HG03097 (cell line): ENCODE data around the gene PTPRCAP.
"Not testable (repeated sequence)": the region's sequence is repeated elsewhere in the genome, so short reads cannot be mapped to it uniquely, and the experiment has no call there.

Source experiments
- ATAC-seq: cut with Tn5 transposase; IDR thresholded peaks from one replicate; pipeline ENCODE4 v1.9.1; 2021; ENCODE audit not compliant: unreplicated experiment, low FRiP score

Gene PTPRCAP, protein sequence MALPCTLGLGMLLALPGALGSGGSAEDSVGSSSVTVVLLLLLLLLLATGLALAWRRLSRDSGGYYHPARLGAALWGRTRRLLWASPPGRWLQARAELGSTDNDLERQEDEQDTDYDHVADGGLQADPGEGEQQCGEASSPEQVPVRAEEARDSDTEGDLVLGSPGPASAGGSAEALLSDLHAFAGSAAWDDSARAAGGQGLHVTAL

DNA sequence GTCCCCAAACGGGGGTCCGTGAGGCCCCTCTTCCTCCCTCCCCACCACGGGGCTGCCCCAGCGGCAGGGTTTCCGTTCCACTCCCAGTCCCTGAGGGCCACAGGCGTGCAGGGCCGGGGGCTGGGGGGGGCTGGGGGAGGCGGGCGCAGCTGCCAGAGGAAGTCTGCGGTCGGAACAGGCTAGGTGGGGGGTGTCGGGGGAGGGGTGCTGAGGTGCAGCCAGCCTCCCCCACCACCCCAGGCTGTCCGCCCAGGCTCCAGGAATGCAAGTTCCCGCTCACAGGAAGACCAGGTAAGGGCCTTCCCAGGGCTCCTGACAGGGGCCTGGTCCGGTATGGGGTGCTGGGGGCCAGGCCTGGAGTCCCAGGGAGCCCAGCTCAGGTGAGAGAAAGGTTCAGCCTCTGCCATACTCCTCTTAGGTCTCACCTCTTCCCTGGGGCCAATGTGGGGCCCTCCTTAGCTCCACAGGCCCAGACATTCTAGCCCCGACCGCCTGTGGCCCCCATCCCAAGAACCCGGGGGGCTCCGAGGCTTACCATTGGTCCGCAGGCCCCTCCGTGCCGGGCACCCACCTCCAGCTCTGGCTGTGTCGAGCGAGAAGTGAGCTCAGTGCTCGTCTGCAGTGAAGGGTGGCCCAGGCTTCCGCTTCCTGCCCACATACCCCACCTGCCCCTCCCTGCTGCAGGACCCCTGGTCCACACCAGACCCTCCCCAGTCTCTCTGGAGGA, at the start of gene PTPRCAP:
TSS of gene PTPRCAP (minus strand) at position 601 of the 727 bp plus-strand sequence. CDS start at position 538, 63 bp downstream.
- ATAC-seq, result no peak

DNA sequence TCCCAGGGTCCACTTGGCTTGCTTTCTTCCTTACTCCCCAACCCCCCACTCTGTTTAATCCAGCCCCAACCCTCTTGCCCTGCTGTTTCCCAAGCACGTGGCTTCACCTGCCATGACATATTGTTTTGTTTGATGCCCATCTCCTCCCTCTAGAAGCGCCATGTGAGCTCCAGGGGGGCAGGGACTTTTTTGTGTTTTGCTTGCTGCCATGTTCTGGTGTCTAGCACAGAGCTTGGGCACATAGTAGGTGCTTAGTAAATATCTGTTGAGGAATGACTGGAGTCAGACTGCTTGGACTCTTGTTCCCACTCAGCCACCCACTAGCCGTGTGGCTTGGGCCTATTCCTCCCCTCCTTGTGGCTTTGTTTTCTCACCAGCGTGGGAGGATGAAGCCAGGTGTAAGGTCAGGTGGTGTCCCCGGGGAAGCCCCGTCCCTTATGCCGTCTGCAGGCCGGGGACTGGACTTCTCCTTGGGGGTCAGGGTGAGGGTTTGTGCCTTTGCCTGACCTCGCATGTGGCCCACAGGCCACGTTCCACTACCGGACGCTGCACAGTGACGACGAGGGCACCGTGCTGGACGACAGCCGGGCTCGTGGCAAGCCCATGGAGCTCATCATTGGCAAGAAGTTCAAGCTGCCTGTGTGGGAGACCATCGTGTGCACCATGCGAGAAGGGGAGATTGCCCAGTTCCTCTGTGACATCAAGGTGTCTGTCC, 49.2 kb upstream of the PTPRCAP start:
- no peak for ATAC-seq

DNA sequence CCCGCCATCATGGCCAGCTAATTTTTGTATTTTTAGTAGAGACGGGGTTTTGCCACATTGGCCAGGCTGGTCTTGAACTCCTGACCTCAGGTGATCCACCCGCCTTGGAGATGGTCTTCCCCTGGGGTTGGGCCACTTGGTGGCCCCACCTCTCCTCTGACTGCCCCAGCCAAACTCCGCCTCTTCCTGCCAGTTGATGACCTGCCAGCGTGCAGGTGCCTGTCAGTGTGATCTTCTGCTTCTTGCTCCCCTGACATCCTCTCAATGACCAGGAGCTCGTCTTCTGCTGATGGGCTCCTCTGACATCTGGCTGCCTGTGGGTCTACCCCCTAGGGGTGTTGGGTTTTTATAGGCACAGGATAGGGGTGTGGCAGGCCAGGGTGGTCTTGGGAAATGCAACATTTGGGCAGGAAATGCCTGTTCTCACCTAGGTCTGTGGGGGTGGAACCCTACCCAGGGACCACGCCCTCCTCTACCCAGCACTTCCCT, 48.4 kb upstream of the PTPRCAP start:
- not testable (repeated sequence) for ATAC-seq

DNA sequence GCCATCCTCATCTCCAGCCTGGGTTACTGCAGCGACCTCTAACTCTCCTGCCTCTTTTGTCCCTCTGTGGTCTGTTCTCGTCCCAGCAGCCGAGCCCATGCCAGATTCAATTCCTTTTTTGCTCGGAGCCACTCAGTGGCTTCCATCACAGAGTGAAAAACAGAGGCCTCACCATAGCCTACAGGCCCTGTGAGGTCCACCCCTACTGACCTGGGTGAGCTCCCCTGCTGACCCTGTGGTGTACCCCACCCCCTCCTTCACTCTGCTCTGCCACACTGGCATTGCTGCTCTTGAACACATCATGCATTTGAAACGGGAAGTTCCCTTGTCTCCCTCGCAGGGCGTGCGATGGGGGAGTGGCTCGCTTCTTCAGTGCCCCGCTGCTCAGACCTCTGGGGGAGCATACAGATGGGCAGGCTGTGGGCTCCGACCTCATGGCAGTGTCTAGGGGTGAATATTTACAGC, 47.4 kb upstream of the PTPRCAP start:
- no peak for ATAC-seq

DNA sequence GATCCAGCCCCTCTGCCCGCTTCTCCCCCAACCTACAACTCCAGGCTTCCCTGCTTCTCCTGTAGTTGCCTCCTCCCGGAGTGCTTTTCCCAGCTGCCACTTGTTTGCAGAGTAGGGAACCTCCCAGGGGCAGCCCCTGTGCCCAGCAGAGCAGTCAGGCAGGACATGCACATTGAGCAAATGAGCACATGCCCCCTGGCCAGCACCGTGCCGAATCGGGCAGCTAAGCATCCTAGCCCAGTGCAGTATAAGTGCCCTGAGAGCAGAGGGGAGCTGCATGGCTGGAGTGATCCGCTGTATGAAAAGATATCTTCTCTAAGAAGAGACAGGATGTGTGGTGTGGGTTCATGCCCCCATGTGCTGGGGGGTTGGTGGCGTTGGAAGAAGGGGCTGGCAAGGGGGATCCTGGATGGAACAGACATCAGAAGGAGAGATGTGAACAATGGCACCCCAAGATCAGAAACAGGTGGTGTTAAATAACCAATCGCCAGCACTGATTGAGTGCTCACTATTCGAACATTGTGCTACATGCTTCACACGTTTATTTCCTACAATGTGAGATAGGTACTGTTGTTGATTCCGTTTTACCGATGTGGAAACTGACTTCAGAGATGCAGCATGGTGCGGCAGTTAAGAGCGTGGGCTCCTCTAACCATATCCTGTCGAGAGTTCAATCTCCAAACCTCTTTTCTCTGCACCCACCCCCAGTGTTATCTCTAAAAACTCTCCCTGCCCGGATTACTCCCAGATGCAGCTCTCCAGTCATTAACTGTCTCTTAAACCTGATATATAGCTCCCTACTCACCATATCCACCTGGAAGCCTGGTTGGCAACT, 46.6 kb upstream of the PTPRCAP start:
- no peak for ATAC-seq

DNA sequence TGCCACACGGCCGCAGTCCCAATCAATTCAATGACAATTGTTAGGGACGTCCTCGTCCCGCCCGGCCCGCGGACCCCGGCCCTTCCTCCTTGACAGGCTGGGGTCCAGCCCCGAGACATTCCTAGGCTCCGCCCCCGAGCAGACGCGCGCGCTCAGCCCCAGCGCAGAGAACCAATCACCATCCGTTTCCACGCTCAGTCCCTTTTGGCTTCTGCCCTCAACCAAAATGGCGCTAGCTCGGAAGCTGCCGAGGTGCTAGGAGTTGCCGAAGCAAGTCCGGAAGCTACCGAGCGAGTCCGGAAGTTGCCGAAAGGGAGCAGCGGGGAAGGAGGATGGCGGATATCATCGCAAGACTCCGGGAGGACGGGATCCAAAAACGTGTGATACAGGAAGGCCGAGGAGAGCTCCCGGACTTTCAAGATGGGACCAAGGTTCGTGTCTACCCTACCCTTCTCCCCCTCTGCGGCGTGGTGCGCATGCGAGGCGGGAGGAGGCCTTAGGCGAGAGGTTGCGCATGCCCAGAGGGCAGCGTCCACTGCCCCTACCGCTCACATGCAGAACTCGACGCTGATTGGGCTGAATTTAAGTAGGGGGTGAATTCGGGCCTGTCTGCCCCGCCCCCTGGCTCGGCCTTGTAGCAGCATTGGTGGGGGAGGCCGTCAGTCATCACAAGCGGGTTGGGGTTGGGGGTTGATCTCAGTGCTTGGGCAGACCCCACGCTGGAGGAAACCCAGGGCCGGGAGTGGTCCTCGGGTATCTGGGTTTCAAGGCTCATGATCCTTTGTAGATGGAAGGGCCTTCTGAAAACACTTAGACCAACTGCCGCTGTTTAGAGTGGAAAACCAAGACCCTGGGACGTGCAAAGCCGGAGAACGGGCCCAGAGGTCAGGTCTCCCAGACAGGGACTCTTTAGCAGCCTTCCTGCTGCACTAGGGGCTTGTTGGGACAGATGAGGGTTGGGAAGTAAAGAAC, 45.6 kb upstream of the PTPRCAP start, which contains the start of gene AIP:
TSS of gene AIP (plus strand) at position 200 of the 972 bp plus-strand sequence. CDS start at position 333, 133 bp downstream.
- ATAC-seq, result peak; percentile 75

DNA sequence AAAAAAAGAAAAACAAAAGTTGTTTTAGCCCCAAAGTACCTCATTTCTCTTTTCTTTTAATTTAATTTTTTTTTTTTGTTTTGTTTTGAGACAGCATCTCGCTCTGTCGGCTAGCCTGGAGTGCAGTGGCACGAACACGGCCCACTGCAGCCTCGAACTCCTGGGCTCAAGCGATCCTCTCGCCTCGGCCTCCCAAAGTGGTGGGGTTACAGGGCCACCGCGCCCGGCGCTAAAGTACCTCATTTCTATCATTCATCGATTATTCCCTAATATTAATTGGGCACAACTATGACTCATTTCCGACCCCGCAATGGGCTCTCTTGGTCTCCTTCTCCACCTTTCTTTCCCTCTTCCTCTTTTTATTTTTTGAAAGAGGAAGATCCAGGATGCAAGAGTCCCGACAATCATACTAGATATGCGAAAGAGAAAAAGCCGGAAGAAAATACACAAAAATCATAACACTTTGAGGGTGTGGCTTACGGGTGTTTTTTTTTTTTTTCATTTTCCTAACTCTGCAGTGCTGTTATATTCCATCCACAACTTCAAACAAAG, 44.9 kb upstream of the PTPRCAP start:
- ATAC-seq, result no peak

DNA sequence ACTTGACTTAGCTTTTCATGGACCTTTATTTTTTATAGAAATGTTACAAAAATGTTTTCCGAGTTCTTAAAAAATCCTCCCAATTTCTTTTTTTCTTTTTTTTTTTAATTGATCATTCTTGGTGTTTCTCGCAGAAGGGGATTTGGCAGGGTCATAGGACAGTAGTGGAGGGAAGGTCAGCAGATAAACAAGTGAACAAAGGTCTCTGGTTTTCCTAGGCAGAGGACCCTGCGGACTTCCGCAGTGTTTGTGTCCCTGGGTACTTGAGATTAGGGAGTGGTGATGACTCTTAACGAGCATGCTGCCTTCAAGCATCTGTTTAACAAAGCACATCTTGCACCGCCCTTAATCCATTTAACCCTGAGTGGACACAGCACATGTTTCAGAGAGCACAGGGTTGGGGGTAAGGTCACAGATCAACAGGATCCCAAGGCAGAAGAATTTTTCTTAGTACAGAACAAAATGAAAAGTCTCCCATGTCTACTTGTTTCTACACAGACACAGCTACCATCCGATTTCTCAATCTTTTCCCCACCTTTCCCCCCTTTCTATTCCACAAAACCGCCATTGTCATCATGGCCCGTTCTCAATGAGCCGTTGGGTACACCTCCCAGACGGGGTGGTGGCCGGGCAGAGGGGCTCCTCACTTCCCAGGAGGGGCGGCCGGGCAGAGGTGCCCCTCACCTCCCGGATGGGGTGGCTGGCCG, 40.0 kb upstream of the PTPRCAP start:
- not testable (repeated sequence) for ATAC-seq

DNA sequence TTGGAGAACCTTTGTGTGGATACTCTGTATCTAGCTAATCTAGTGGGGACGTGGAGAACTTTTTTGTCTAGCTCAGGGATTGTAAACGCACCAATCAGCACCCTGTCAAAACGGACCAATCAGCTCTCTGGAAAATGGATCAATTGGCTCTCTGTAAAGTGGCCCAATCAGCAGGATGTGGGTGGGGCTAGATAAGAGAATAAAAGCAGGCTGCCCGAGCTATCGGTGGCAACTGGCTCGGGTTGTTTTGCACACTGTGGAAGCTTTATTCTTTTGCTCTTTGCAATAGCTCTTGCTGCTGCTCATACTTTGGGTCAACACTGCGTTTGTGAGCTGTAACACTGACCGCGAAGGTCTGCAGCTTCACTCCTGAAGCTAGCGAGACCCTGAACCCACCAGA, 39.2 kb upstream of the PTPRCAP start:
- ATAC-seq, result not testable (repeated sequence)

DNA sequence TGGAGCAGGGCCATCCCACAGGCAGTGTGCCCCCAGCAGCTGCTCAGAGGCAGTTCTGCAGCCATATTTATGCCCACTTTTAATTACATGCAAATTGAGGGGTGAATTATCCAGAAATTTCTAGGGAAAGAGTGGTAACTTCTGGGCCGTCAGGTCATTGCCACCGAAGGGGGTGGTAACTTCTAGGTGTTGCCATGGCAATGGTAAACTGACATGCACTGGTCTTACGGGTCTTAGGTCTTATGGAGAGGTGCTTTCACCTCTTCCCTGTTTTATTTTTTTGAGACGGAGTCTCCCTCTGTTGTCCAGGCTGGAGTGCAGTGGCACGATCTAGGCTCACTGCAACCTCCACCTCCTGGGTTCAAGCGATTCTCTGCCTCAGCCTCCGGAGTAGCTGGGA, 35.4 kb upstream of the PTPRCAP start:
- ATAC-seq, result no peak

DNA sequence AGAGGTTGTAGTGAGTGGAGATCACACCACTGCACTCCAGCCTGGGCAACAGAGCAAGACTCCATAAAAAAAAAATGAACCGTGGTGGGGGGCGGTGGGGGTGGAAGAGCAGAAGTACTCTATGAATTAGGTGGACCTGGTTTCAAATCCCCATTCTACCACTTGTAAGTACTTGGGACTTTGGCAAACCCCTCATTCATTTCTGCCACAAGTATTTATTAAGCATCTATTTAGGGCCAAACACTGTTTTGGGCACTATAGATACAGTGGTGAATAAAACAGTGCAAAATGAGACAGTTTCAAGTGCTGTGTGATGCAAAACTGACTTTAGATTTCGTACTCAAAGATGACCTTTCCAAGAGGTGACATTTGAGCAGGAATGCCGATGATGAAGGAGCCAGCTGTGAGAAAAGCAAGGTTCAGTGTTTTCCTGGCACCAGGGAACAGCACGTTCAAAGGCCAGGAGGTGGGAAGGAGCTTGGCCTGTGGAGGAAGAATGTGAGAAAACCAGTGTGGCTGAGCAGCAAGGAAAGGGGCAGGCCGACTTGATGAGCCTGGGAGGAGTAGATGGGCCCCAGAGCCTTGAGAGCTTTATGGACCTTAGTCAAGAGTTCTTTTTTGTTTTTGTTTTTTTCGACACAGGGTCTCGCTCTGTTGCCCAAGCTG, 33.0 kb upstream of the PTPRCAP start:
- no peak for ATAC-seq

DNA sequence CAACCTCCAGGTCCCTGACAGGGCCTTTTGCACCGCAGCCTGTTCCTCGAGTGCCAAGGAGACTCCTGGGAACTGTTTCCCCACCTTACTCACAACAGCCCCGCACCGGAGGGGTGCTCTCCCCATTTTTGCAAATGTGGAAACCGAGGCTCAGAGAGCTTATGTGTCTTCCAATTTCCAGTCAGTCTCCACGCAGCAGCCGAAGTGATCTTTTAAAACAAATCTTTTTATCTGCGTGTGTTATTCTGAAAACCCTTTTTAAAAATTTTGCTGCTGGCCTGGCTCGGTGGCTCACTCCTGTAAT, 32.0 kb upstream of the PTPRCAP start:
- no peak for ATAC-seq

DNA sequence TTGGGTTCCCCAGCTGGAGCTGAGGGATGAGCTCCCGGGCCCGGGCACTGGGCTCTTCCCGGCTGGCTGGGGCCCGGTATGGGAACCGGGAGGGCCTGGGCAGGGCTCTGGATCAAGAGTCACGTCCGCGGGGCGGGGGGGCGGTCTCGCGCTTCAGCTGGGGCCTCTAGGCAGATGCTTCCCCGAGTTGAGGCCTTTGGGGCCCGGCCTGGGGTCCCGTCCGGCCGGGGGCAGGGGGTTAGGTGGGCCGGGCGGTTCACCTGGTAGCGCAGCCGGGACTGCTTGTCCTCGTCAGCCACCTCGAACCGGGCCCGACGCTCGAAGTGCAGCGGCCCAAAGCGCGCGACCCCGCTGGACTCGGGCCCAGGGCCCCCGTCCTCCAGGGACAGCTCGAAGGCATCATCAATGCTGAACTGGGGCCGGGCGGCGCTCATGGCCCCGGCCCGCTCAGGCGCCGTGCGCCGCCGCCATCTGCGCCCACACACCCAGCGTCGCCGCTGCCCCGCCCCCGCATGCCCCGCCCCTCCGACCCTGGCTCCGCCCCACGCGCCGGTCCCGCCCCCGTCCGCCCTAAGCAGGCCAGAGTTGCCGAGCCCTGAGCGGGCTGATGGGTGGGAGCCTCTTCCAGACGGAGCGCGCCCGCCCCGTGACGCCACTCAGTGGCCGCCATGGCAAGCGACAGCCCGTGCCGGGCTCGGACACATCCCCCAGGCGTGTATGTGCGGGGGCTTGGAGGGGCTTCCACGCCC, 31.5 kb upstream of the PTPRCAP start, which contains the start of gene TMEM134:
TSS of gene TMEM134 (minus strand) at position 493 of the 749 bp plus-strand sequence. CDS start at position 434, 59 bp downstream.
- ATAC-seq, result peak; percentile 58

DNA sequence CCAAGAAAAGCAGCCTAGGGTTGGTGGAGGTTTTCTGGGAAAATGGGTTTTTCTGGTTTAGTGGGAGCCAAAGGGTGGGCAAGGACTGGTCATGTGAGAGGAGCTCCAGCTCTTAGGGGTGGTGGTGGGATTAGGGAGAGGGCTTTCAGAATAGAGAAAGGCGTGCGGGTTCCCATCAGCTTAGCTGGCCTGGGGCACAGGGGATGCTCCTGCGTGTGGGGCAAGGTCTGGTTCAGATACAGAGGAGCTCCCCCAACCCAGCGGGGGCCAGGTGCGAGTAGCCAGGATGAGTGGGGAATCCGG, 30.9 kb upstream of the PTPRCAP start:
- ATAC-seq, result no peak

DNA sequence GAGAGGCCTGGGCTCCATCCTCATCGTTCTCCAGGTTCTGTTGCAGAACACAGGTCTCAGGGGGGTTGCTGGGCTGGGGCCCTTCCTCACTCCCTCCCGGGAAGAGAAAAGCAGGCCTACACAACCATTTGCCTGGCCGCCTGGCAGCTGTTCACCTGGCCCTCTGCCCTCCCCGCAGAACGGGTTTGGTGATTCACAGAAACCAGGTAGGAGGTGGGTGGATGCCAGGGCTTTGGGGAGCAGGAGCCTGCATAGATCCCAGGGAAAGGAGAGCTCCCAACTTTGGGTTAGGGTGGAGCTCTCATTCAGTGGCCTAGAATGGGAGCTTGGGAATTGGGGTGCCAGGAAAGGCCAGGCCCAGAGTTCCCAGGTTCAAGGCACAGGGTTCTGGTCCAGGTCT, 30.6 kb upstream of the PTPRCAP start:
- no peak for ATAC-seq

DNA sequence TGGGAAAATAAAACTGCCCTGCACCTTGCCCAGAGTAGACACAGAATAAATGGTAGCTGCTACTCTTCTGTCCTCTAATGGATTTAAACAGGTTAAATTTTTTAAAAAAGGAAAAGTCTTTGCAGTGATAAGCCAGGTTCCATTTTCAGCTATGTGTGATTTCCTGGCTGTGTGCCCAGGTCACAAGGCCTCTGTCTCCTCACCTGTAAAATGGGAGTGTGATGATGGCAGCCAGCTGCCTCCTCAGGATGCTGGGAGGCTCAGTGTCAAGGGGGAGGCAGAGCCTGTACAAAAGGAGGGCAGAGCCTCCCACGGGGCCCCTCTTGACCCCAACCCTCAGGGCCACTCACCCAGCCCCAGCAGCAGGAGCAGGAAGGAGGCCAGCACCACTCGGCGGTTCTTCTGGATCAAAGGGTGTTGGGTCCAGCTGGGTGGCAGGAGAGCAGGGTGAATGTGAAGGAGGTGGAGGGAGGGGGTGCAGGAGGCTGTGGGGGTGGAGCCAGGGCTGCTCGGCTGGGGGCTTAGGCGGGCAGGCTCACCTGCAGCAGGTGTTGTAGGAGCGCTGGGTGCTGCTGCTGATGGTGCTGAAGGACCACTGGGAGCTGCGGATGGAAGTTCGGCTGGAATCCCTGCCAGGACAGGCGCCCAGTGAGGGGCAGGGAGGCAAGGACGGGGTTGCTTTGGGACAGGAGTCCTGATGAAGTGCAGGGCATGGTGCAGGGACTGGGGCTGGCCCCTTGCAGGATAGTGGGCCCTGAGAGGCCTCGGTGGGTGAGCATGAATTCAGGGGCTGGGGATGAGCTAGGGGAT, 29.7 kb upstream of the PTPRCAP start:
- no peak for ATAC-seq
